Body of pancreas (tissue), 4 donors: ENCODE measurements around the gene DOCK9. TPM values are rescaled to one million over a fixed set of nuclear protein-coding genes. Genes with fewer than 3 reads are reported as not detected.

Experiments
- ATAC-seq: fragments of 150-250 bp; one replicate; pipeline ENCODE4 v1.9.1; 2016
- DNase-seq, 4 donors: peaks; one replicate each; pipeline ENCODE4 v3.0.0-alpha.2; 2019
- H3K27ac ChIP-seq, 4 donors: fragments of 200-600 bp; sonication (generic); 1 replicate in 3 of 4; 2 replicates in 1 of 4; pipeline versions ENCODE4 v1.5.1 to v1.6.1; 2016 to 2019; ENCODE audit warnings: mild to moderate bottlenecking in 1 of 4, mixed read lengths in 1 of 4, moderate library complexity in 1 of 4
- H3K27me3 ChIP-seq, 2 donors: fragments of 200-600 bp; sonication (generic); one replicate each; pipeline ENCODE4 v1.6.0; 2016; ENCODE audit warnings: mild to moderate bottlenecking in 1 of 2
- H3K36me3 ChIP-seq, 2 donors: fragments of 200-600 bp; sonication (generic); replicated peaks in 1 of 2; 2 replicates each; pipeline ENCODE4 v1.5.1; 2016; ENCODE audit warnings: low read depth in 2 of 2; ENCODE audit not compliant: insufficient read depth in 1 of 2
- H3K4me1 ChIP-seq: fragments of 200-600 bp; sonication (generic); one replicate; pipeline ENCODE4 v1.6.0; 2016
- H3K4me3 ChIP-seq, 2 donors: fragments of 200-600 bp; sonication (generic); 1 replicate in 1 of 2; 2 replicates in 1 of 2; pipeline ENCODE4 v1.5.1; 2016 to 2019
- H3K9me3 ChIP-seq, 3 donors: fragments of 200-600 bp; sonication (generic); 1 replicate in 2 of 3; 2 replicates in 1 of 3; pipeline ENCODE4 v1.5.1; 2016
- POLR2A ChIP-seq, 3 donors: fragments of 450-650 bp; IDR thresholded peaks; one replicate each; pipeline ENCODE4 v1.6.1; 2016; ENCODE audit warnings: antibody characterized with exemption in 3 of 3, mild to moderate bottlenecking in 2 of 3
- WGBS, 2 donors: methylation state at CpG; one replicate each; pipeline ENCODE4 v1.1.5; 2017; 5-methylcytosine and 5-hydroxymethylcytosine counted together
- intact Hi-C: fragments of 100-400 bp; cut with DNase I; formaldehyde crosslinking; loops from one replicate; pipeline ENCODE4 v1.15.1; 2023
- total RNA-seq, 2 donors: library from RNA; depleted of rRNA; stranded (reverse); fragments of >200 nt; gene quantifications; one replicate each; pipeline ENCODE4 v1.1.0, GENCODE V29; 2016
- TF ChIP-seq, protein P1 (sequence below), 7 experiments: fragments of 450-650 bp in 4 of 7; fragments of 200-600 bp in 3 of 7; sonication (generic) in 3 of 7; IDR thresholded peaks; one replicate each; pipeline ENCODE4 v1.5.1; 2016 to 2019; ENCODE audit warnings: antibody characterized with exemption in 7 of 7

The DOCK9 gene
- total RNA-seq, 2 donors from 2014 or later = 35.3 to 73.5 TPM

GRCh38 chr13:98996046-98996445 is 18.2 kb upstream of the DOCK9 start:
- intact Hi-C loops = no loop called here
- no peak overlapping the region for H3K27ac ChIP-seq
- DNase-seq (no peak), ATAC-seq (no peak)
- no peaks in the 10 kb centered on the region for H3K9me3 ChIP-seq
- no peaks in the 10 kb centered on the region for H3K36me3 ChIP-seq
- no peaks in the 10 kb centered on the region for H3K4me1 ChIP-seq
- no peak overlapping the region for H3K4me3 ChIP-seq
- 96 to 98% methylated on average over 5 of the region's 5 CpGs for WGBS, 2 donors
- no peak for TF ChIP-seq POLR2A (IDR thresholded peaks at IDR 0.05)
- TF ChIP-seq, protein P1, sequence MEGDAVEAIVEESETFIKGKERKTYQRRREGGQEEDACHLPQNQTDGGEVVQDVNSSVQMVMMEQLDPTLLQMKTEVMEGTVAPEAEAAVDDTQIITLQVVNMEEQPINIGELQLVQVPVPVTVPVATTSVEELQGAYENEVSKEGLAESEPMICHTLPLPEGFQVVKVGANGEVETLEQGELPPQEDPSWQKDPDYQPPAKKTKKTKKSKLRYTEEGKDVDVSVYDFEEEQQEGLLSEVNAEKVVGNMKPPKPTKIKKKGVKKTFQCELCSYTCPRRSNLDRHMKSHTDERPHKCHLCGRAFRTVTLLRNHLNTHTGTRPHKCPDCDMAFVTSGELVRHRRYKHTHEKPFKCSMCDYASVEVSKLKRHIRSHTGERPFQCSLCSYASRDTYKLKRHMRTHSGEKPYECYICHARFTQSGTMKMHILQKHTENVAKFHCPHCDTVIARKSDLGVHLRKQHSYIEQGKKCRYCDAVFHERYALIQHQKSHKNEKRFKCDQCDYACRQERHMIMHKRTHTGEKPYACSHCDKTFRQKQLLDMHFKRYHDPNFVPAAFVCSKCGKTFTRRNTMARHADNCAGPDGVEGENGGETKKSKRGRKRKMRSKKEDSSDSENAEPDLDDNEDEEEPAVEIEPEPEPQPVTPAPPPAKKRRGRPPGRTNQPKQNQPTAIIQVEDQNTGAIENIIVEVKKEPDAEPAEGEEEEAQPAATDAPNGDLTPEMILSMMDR (IDR thresholded peaks at IDR 0.05) = no peak
- H3K27me3 ChIP-seq = no peaks in the 10 kb centered on the region

- Histone ChIP-seq H3K27me3 (no peaks in the 10 kb centered on the region), H3K4me1 (no peaks in the 10 kb centered on the region), H3K9me3 (no peaks in the 10 kb centered on the region), H3K36me3 (no peaks in the 10 kb centered on the region), H3K4me3 (no peak overlapping the region), H3K27ac (no peak overlapping the region)
- no peak for TF ChIP-seq POLR2A (IDR thresholded peaks at IDR 0.05)
- TF ChIP-seq, protein P1 (IDR thresholded peaks at IDR 0.05) = no peak
- DNase-seq (no peak), ATAC-seq (no peak)
- WGBS, 2 donors = 84 to 86% methylated on average over 6 of the region's 6 CpGs
- intact Hi-C loops = no loop called here
These were observed 17.0 kb upstream of the DOCK9 start for GRCh38 chr13:98994896-98995295.

- intact Hi-C loops = no loop called here
- H3K27me3 ChIP-seq = no peaks in the 10 kb centered on the region
- WGBS, 2 donors = 92 to 93% methylated on average over 2 of the region's 2 CpGs
- H3K4me3 ChIP-seq = no peak overlapping the region
- no peak for DNase-seq
- TF ChIP-seq POLR2A (IDR thresholded peaks at IDR 0.05) = no peak
- TF ChIP-seq, protein P1 (IDR thresholded peaks at IDR 0.05) = no peak
- no peak overlapping the region for H3K27ac ChIP-seq
- no peaks in the 10 kb centered on the region for H3K4me1 ChIP-seq
- H3K9me3 ChIP-seq = no peaks in the 10 kb centered on the region
- no peaks in the 10 kb centered on the region for H3K36me3 ChIP-seq
- no peak for ATAC-seq
These were observed 16.2 kb upstream of the DOCK9 start for GRCh38 chr13:98994080-98994479.

GRCh38 chr13:98992355-98992754 is 14.5 kb upstream of the DOCK9 start:
- intact Hi-C loops = no loop called here
- no peak overlapping the region for H3K27ac ChIP-seq
- peaks cover 9% of the 10 kb centered on the region for H3K4me1 ChIP-seq
- ATAC-seq = no peak
- 79 to 81% methylated on average over 7 of the region's 7 CpGs for WGBS, 2 donors
- H3K9me3 ChIP-seq = no peaks in the 10 kb centered on the region
- no peaks in the 10 kb centered on the region for H3K36me3 ChIP-seq
- no peak overlapping the region for H3K4me3 ChIP-seq
- H3K27me3 ChIP-seq = no peaks in the 10 kb centered on the region
- DNase-seq = no peak
- TF ChIP-seq POLR2A (IDR thresholded peaks at IDR 0.05) = no peak
- TF ChIP-seq, protein P1 (IDR thresholded peaks at IDR 0.05) = no peak

DNA sequence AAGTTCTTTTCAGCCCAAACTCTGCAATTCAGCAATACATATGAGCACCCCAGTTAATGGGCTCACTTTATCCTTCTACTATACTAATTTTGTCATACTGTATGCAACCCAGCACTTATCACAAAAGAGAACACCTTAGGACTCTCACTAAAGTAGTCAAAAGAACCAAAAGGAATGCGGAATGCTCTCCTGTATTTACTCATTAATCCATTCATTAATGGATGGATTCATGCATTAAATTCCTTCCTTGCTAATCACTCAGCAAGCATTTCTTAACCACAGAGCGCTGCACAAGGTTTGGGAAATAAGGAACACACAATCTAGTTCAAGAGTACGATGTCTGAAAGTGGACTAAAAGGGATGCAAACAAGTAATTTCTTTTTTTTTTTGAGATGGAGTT is 12.8 kb upstream of the DOCK9 start:
- DNase-seq (no peak), ATAC-seq (no peak)
- Histone ChIP-seq H3K27me3 (no peaks in the 10 kb centered on the region), H3K4me3 (no peak overlapping the region), H3K4me1 (peaks cover 17% of the 10 kb centered on the region), H3K36me3 (no peaks in the 10 kb centered on the region), H3K27ac (no peak overlapping the region), H3K9me3 (no peaks in the 10 kb centered on the region)
- WGBS, 2 donors = 85 to 93% methylated on average over 3 of the region's 3 CpGs
- TF ChIP-seq, protein P1 (IDR thresholded peaks at IDR 0.05) = no peak
- TF ChIP-seq POLR2A (IDR thresholded peaks at IDR 0.05) = no peak
- intact Hi-C loops = no loop called here
